ENCODE results near the gene FANK1. TPM values are rescaled to one million over a fixed set of nuclear protein-coding genes. Genes with fewer than 3 reads are reported as not detected.
"Not testable (repeated sequence)": the region's sequence is repeated elsewhere in the genome, so short reads cannot be mapped to it uniquely, and the experiment has no call there.

FANK1 gene
- total and polyA plus RNA-seq, 2 donors from 2014 or later = 8.6 to 13.4 TPM

DNA sequence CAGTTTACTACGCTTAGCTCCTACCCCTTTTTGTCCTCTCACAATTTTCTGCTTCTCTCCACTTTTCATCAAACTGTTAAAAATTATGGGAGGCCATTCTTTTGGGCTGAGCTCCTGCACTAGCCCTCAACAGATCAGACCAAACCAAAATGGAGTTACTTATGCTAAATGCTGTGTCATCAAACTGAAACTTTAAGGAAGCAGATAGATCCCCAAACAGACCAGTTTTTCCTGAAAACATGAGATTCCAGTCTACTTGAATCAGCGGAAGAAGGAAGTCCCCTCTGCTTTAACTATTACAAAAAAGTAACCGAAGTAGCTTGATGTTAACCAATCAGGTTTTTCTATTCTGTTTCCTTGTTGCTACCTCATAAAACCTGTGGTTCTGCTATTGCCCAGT, 20.6 kb downstream of the FANK1 start:
- no peaks in the 10 kb centered on the region for H3K27me3 ChIP-seq (ENCODE audit: control insufficient read depth, insufficient read depth, low read length)
- H3K27ac ChIP-seq (ENCODE audit: low read depth in 2 of 2, low read length in 2 of 2) = no peak overlapping the region
- no peaks in the 10 kb centered on the region for H3K9me3 ChIP-seq (ENCODE audit: control insufficient read depth in 2 of 3, insufficient read depth in 1 of 3, low read length in 3 of 3)
- no peak overlapping the region for H3K4me3 ChIP-seq (ENCODE audit: low read length in 3 of 3)
- TF ChIP-seq, protein P1, sequence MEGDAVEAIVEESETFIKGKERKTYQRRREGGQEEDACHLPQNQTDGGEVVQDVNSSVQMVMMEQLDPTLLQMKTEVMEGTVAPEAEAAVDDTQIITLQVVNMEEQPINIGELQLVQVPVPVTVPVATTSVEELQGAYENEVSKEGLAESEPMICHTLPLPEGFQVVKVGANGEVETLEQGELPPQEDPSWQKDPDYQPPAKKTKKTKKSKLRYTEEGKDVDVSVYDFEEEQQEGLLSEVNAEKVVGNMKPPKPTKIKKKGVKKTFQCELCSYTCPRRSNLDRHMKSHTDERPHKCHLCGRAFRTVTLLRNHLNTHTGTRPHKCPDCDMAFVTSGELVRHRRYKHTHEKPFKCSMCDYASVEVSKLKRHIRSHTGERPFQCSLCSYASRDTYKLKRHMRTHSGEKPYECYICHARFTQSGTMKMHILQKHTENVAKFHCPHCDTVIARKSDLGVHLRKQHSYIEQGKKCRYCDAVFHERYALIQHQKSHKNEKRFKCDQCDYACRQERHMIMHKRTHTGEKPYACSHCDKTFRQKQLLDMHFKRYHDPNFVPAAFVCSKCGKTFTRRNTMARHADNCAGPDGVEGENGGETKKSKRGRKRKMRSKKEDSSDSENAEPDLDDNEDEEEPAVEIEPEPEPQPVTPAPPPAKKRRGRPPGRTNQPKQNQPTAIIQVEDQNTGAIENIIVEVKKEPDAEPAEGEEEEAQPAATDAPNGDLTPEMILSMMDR (IDR thresholded peaks at IDR 0.05; ENCODE audit: borderline replicate concordance, extremely low read depth, insufficient read depth) = no peak
- no peak for DNase-seq
- FAIRE-seq = no peak
- no peak overlapping the region for H3K9ac ChIP-seq (ENCODE audit: low read length in 3 of 3)
- H3K4me1 ChIP-seq (ENCODE audit: control insufficient read depth in 2 of 3, insufficient read depth in 2 of 3, low read depth in 1 of 3, low read length in 3 of 3) = no peaks in the 10 kb centered on the region
- intact Hi-C loops (cut with DNase I) = no loop called here
- H3K36me3 ChIP-seq (ENCODE audit: control insufficient read depth in 2 of 3, insufficient read depth in 3 of 3, low read length in 3 of 3) = no peaks in the 10 kb centered on the region

DNA sequence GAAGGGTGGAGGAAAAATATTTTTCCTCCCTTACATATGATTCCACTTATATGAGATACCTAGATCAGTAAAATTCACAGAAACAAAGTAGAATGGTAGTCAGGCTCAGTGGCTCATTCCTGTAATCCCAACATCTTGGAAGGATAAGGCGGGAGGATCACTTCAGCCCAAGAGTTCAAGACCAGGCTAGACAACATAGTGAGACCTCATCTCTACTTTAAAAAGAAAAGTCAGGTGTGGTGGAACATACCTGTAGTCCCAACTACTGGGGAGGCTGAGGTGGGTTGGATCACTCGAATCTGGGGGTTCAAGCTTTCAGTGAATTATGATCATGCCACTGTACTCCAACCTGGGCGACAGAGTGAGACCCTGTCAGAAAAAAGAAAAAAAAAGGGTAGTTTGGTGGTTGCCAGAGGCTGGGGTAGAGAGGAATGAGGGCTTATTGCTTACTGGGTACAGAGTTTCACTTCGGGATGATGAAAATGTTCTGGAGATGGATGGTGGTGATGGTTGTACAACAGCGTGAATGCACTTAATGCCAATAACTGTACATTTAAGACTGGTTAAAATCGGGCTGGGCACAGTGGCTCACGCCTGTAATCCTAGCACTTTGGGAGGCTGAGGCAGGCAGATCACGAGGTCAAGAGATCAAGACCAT, 21.5 kb downstream of the FANK1 start:
- H3K27me3 ChIP-seq (ENCODE audit: control insufficient read depth, insufficient read depth, low read length); DNase-seq; H3K9ac ChIP-seq (ENCODE audit: low read length in 3 of 3); H3K27ac ChIP-seq (ENCODE audit: low read depth in 2 of 2, low read length in 2 of 2); H3K4me1 ChIP-seq (ENCODE audit: control insufficient read depth in 2 of 3, insufficient read depth in 2 of 3, low read depth in 1 of 3, low read length in 3 of 3); H3K36me3 ChIP-seq (ENCODE audit: control insufficient read depth in 2 of 3, insufficient read depth in 3 of 3, low read length in 3 of 3); FAIRE-seq; intact Hi-C loops (cut with DNase I); H3K4me3 ChIP-seq (ENCODE audit: low read length in 3 of 3); H3K9me3 ChIP-seq (ENCODE audit: control insufficient read depth in 2 of 3, insufficient read depth in 1 of 3, low read length in 3 of 3): not testable (repeated sequence)

DNA sequence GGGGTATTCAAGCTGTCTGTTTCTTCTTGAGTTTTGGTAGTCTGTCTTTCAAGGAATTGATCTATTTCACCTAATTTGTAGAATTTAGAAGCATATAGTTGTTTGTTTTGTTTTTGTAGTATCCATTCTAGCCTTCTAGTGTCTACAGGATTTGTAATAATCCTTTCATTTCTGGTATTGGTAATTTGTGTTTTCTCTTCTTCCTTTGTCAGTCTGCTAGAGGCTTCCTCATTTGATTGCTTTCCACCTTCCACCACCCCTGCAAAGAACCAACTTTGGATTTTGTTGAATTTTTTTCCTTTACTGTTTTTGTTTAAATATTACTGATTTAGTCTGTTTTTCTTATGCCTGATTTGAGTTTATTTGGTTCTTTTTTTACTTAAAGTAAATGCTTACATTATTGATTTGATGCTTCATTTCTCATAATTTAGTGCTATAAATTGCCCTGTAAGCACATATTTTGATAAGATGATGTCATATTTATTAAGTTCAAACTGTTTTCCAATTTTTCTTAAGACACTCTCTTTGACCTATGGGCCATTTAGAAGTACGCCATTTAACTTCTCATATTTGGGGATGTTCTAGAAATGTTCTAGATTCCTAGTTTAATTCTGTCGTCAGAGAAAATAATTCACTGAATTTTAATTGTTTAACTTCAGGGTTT, 25.4 kb downstream of the FANK1 start:
- H3K4me1 ChIP-seq (ENCODE audit: control insufficient read depth in 2 of 3, insufficient read depth in 2 of 3, low read depth in 1 of 3, low read length in 3 of 3); DNase-seq; H3K27ac ChIP-seq (ENCODE audit: low read depth in 2 of 2, low read length in 2 of 2); FAIRE-seq; H3K4me3 ChIP-seq (ENCODE audit: low read length in 3 of 3); H3K9me3 ChIP-seq (ENCODE audit: control insufficient read depth in 2 of 3, insufficient read depth in 1 of 3, low read length in 3 of 3); intact Hi-C loops (cut with DNase I); H3K27me3 ChIP-seq (ENCODE audit: control insufficient read depth, insufficient read depth, low read length); H3K36me3 ChIP-seq (ENCODE audit: control insufficient read depth in 2 of 3, insufficient read depth in 3 of 3, low read length in 3 of 3); H3K9ac ChIP-seq (ENCODE audit: low read length in 3 of 3): not testable (repeated sequence)

DNA sequence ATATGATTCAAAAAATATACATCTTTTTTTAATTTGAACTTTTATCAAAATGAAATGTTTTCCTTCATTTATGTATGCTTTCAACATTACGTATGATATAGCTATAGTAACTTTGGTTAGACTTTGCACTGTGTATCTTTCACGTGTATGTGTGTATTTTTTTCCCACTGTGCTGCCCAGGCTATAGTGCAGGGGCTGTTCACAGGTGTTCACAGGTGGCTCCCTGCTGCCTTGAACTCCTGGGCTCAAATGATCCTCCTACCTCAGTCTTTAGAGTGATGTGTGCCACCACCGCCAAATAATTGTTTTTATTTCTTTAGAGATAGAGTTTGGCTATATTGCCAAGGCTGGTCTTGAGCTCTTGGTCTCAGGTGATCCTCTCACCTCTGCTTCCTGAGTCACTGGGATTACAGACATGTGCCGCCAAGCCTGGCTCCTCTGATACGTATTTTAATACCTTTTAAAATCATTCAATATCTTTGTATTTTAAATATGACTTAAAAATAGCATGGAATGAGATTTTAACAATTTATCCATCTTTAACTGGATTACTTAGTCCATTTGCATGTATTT, 29.0 kb downstream of the FANK1 start:
- H3K9ac ChIP-seq (ENCODE audit: low read length in 3 of 3) = no peak overlapping the region
- intact Hi-C loops (cut with DNase I) = no loop called here
- TF ChIP-seq, protein P1 (IDR thresholded peaks at IDR 0.05; ENCODE audit: borderline replicate concordance, extremely low read depth, insufficient read depth) = no peak

More for the DNA sequence above, 29.0 kb downstream of the FANK1 start:
- FAIRE-seq (no peak), DNase-seq (no peak)
- Histone ChIP-seq H3K36me3 (ENCODE audit: control insufficient read depth in 2 of 3, insufficient read depth in 3 of 3, low read length in 3 of 3) (no peaks in the 10 kb centered on the region), H3K9me3 (ENCODE audit: control insufficient read depth in 2 of 3, insufficient read depth in 1 of 3, low read length in 3 of 3) (no peaks in the 10 kb centered on the region), H3K27ac (ENCODE audit: low read depth in 2 of 2, low read length in 2 of 2) (no peak overlapping the region), H3K4me1 (ENCODE audit: control insufficient read depth in 2 of 3, insufficient read depth in 2 of 3, low read depth in 1 of 3, low read length in 3 of 3) (no peaks in the 10 kb centered on the region), H3K27me3 (ENCODE audit: control insufficient read depth, insufficient read depth, low read length) (no peaks in the 10 kb centered on the region), H3K4me3 (ENCODE audit: low read length in 3 of 3) (no peak overlapping the region)

Data from kidney (tissue), 14 donors.